Testis (tissue), 2 donors: Measurements from ENCODE around the gene WRAP73.

ENCODE experiments used
- POLR2A ChIP-seq: fragments of 450-650 bp; IDR thresholded peaks from one replicate; pipeline ENCODE4 v1.6.1; 2017; ENCODE audit warnings: antibody characterized with exemption, mild to moderate bottlenecking, moderate library complexity
- TF ChIP-seq, protein P1 (sequence below), 3 experiments: fragments of 450-650 bp in 2 of 3; fragments of 200-600 bp in 1 of 3; sonication (generic) in 1 of 3; IDR thresholded peaks; one replicate each; pipeline ENCODE4 v1.5.1; 2016 to 2019; ENCODE audit warnings: antibody characterized with exemption in 3 of 3, mild to moderate bottlenecking in 2 of 3, moderate library complexity in 1 of 3

DNA sequence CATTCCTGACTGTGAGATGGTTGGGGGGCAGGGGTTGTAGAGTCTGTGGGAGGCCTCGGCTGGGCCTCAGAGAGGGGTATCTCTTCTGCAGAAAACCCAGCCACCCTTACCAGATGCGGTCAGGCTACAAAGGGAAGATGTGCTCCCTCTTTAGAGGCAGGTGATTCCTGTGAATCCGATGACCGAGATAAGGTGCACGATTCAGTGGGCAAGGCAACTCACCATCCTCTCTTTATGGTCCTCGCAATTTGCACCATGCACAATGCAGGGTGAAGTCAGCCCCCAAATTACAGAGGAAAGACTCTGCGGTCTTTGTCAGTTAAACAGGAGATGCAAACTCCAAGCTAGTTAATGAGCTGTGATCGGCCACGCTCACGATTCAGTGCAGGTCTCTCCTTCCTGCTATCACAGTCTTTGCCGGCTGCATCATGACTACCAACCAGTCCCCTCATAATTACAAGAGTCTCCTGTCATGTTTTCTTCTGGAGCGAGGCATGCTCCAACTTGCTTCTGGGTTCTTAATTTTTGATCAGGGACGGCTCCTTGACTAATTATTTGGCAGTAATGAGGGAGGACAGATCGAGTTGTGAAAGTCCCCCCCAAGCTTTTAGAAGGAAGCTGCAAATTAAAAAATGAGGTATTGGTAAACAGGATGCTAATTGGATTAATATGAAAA lies 14.9 kb upstream of the WRAP73 start:
- TF ChIP-seq, protein P1, sequence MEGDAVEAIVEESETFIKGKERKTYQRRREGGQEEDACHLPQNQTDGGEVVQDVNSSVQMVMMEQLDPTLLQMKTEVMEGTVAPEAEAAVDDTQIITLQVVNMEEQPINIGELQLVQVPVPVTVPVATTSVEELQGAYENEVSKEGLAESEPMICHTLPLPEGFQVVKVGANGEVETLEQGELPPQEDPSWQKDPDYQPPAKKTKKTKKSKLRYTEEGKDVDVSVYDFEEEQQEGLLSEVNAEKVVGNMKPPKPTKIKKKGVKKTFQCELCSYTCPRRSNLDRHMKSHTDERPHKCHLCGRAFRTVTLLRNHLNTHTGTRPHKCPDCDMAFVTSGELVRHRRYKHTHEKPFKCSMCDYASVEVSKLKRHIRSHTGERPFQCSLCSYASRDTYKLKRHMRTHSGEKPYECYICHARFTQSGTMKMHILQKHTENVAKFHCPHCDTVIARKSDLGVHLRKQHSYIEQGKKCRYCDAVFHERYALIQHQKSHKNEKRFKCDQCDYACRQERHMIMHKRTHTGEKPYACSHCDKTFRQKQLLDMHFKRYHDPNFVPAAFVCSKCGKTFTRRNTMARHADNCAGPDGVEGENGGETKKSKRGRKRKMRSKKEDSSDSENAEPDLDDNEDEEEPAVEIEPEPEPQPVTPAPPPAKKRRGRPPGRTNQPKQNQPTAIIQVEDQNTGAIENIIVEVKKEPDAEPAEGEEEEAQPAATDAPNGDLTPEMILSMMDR (IDR thresholded peaks at IDR 0.05) = no peak
- no peak for TF ChIP-seq POLR2A
